Measurements from ENCODE around the gene TNNC1.

- TF ChIP-seq CTCF (IDR thresholded peaks at IDR 0.05) (no peak), POLR2A (IDR thresholded peaks at IDR 0.05) (no peak)
Measured at GRCh38 chr3:52432225-52432624, 21.6 kb downstream of the TNNC1 start.

Measured in uterus (tissue), 2 donors.